GM21390 (cell line): ENCODE results near the gene EI24.
A peak's percentile ranks its signal among the peaks of the same experiment; 100 is the strongest.

Experiments used
- ATAC-seq: cut with Tn5 transposase; IDR thresholded peaks from one replicate; pipeline ENCODE4 v1.9.1; 2021; ENCODE audit not compliant: unreplicated experiment

The EI24 gene

DNA sequence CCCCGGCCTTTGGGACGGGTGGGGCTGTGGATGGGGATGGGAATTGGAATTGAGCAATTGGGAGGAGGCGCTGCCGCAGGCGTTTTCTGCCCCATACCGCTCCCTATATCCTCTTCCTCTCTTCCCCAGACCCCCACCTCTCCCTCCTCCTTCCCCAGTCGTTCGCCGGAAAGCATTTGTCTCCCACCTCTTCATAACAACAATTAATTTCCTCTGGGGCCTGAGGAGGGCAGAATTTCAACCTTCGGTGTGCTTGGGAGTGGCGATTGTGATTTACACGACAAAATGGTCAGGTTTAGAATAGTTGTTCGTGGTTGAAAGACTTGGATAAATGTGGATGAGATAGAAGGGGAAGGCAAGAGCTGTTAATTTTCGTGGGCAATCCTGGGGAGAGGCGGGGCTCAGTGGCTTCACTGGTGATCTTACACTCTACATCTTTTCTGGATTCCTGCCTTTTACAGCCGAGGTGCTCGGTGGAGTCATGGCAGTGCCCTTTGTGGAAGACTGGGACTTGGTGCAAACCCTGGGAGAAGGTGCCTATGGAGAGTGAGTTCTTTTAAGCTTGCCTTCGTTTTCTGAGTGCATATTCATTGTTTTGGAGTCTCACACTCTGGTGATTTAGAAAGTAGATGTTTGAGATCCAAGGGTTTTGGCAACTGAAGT is 57.1 kb downstream of the EI24 start:
- ATAC-seq: peak; percentile 36

DNA sequence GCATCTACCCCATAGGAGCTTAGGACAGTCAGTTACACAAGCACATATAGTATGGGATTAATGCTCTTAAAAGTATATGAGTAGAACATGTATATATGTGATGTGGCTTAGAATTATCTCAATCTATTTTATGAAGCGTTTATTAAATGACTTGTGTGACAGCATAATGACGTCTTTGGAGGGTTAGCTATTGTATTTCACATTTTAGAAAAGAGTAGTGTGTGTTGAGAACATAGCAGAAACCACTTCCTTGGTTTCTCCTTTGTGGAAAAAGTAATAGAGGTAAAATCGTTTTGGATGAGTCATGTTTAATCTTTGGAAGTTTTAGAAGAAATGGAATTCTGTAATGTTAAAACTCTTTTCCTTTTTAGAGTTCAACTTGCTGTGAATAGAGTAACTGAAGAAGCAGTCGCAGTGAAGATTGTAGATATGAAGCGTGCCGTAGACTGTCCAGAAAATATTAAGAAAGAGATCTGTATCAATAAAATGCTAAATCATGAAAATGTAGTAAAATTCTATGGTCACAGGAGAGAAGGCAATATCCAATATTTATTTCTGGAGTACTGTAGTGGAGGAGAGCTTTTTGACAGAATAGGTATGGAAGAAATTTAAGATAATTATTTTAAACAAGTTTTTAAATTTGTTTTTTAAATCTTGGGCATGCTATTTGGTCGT is 58.1 kb downstream of the EI24 start:
- no peak for ATAC-seq
